ENCODE measurements around the gene CA10.

The CA10 gene

GRCh38 chr17:51590071-51590656 lies 568.4 kb downstream of the CA10 start:
- DNase-seq, result no peak

- no peak for DNase-seq
Measured at GRCh38 chr17:51588063-51588462, 570.5 kb downstream of the CA10 start.

GRCh38 chr17:51587516-51587915 lies 571.0 kb downstream of the CA10 start:
- DNase-seq, result no peak

- no peak for DNase-seq
Measured at GRCh38 chr17:51585514-51586104, 572.9 kb downstream of the CA10 start.

- no peak for DNase-seq
Measured at GRCh38 chr17:51580869-51581268, 577.6 kb downstream of the CA10 start.
